Stimulated activated CD4-positive, alpha-beta T cell treated with anti-CD3 and anti-CD28 coated beads, Interleukin-1b, Interleukin-23, amount 100 ng/mL, for 4 hours (primary cell): ENCODE data around the gene TMEM217.

Experiments used
- DNase-seq, 2 donors: peaks; one replicate each; pipeline ENCODE4 v3.0.0-alpha.2; 2020; ENCODE audit warnings: low read depth in 2 of 2

Gene TMEM217

DNA sequence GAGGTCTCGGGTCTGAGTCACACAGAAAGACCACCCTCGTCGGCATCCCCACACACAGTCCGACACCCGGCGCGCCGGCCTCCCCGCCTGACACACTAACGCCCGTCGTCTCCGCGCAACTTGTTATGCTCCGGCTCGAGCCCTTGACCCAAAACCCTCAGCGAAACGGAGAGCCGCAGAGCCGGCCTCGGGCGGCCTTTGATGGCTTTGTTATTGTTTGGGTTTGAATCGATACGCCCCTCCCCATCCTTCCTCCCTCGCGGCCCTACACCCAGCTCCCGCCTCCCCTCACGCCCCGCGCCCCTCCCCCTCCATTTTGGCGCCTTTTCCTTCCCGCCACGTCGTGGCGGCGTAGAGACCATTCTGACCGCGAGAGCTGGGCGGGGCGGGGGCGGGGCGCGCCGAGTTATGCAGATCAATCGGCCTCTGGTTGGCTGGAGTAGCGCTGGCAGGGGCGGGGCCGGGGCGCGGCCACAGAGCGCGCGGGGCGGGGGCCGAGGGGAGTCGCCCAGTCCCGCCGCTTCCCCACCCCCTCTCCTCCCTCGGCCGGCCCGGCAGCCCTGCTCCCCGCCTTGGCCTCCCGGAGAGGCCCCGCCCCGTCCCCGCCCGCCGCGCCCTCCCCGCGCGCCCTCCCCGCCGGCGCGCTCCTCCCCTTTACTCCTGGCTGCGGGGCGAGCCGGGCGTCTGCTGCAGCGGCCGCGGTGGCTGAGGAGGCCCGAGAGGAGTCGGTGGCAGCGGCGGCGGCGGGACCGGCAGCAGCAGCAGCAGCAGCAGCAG is 88.3 kb downstream of the TMEM217 start, which contains the start of gene PIM1:
TSS of gene PIM1 (plus strand) at position 657 of the 777 bp plus-strand sequence. CDS start 424 bp downstream, outside the sequence.
- peak; percentile 99 to 100 for DNase-seq

DNA sequence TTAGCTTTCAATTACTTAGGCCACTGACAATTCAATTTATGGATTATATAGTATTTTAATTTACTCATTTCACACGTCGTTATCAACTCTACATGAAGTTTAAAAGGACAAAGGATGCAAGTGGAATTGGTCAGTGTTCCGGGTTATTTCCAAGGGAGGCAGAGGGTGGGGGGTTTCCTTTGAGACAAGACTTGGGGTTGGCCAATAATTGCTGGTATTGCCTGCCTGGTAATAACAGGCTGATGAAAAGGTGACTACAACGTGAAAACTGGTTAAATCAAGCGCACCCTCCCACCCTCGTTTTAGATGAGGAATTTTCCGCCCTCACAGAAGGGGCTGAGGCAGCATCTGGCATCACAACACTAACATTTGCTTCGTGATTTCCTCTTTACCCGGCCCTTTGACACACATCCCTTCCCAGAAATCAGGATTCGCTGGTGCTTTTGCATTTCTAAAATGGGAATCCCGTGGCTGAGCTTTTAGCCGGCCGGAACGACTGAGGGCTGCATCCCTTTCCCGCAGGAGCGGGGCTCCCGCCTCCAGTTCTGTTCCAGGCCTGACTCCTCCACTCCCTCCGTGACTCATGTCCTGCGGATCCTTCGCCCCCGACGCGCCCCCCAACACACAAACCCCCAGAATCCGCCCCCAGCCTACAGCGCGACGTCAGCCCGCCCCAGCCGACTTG is 89.0 kb downstream of the TMEM217 start:
- DNase-seq = peak in 1 of 2 donors; percentile 32

GRCh38 chr6:37168163-37168758 is 89.7 kb downstream of the TMEM217 start:
- DNase-seq = no peak

GRCh38 chr6:37162740-37163139 is 95.2 kb downstream of the TMEM217 start:
- DNase-seq = no peak
